Skeletal muscle cell (primary cell): ENCODE results near the gene BICRAL.
"Not testable (repeated sequence)": the region's sequence is repeated elsewhere in the genome, so short reads cannot be mapped to it uniquely, and the experiment has no call there.

ENCODE experiments used
- DNase-seq: peaks from one replicate; pipeline ENCODE4 v3.0.0-alpha.2; 2010; ENCODE audit warnings: low read depth
- H3K4me3 ChIP-seq: 2 replicates; pipeline ENCODE4 v1.5.1; 2011; ENCODE audit warnings: low read depth, mild to moderate bottlenecking, control low read depth, low read length, moderate library complexity

The BICRAL gene

DNA sequence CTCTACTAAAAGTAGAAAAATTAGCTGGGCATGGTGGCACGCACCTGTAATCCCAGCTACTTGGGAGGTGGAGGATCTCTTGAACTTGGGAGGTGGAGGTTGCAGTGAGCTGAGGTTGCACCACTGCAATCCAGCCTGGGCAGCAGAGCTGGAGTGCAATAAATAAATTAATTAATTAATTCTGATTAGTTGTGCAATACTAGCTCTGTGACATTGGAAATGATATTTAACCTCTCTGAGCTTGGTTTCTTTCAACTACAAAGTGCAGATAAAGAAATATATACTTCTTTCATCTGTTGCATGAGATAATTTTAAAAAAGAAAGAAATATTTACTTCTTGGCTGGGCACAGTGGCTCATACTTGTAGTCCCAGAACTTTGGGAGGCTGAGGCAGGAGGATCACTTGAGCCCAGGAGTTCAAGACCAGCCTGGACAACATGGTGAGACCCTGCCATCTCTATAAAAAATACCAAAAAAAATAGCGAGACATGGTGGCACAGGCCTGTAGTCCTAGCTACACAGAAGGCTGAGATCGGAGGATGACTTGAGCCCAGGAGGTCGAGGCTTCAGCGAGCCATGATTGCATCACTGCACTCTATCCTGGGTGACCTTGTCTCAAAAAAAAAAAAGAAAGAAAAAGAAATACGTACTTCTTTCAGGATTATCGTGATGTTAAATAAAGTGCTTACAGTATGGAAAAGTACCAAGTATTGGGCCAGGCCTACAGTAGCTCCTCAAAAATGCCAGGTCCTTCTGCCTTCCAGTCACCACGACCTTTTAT, 20.4 kb upstream of the BICRAL start:
- H3K4me3 ChIP-seq: no peak overlapping the region
- DNase-seq: no peak

GRCh38 chr6:42762426-42762859, 19.4 kb upstream of the BICRAL start:
- DNase-seq: no peak

GRCh38 chr6:42762950-42763349, 18.9 kb upstream of the BICRAL start:
- no peak overlapping the region for H3K4me3 ChIP-seq
- DNase-seq: no peak

More at GRCh38 chr6:42762426-42762859, 19.4 kb upstream of the BICRAL start:
- H3K4me3 ChIP-seq: no peak overlapping the region

DNA sequence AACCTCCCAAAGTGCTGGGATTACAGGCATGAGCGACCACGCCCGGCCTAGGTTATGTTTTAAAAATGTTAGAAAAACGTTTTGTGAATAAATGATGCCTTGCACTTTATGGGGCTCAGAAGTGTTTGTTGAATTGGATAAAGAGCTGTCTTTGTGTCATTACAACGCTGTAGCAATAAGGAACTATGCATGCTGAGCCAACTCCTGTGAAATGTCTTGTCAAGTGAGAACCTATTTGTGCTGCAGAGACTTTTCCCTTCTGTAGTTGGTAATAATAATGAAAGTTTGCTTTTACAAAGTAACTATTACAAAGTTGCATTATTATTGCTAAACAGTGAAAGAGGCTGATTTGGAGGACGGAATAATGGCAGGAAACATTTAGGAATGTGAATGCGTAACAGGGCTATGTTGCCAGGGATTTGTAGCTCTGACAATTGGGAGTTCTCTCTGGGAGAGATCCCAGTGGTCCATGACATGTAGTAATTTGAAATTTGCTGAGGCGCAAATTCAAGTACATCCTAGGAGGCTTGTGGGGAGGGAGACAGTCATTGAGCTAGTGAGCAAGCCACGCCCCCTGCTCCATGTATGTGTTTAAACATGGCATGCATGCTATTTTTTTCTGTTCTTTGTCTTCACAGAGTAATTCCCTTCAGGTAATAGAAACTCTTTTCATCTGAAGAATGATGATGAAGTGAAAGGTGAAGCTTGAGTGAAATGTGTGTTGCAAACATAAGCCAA, 16.8 kb upstream of the BICRAL start:
- H3K4me3 ChIP-seq: no peak overlapping the region
- DNase-seq: no peak

- DNase-seq: peak; percentile 27
- H3K4me3 ChIP-seq: no peak overlapping the region
These were observed 15.6 kb upstream of the BICRAL start for GRCh38 chr6:42766163-42766670.

DNA sequence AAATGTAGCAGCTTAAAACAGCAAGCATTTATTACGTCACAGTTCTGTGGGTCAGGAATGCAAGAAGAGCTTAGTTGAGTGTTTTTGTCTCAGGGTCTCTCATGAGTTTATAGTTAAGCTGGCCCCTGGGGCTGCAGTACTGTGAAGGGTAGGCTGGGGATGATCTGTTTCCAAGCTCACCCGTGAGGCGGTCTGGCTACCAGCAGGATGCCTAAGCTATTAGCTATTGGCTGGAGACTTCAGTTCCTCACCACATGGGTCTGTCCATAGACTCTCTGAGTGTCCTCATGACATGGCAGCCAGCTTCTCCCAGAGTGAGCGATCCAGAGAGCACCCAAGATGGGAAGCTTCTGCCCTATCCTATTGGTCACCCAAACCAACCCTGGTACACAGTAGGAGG, 12.8 kb upstream of the BICRAL start:
- no peak for DNase-seq
- H3K4me3 ChIP-seq: no peak overlapping the region

- H3K4me3 ChIP-seq: no peak overlapping the region
- DNase-seq: no peak
These were observed 12.0 kb upstream of the BICRAL start for GRCh38 chr6:42769836-42770235.

GRCh38 chr6:42771741-42772100, 10.1 kb upstream of the BICRAL start:
- no peak for DNase-seq
- H3K4me3 ChIP-seq: no peak overlapping the region

- no peak overlapping the region for H3K4me3 ChIP-seq
- no peak for DNase-seq
These were observed 7.7 kb upstream of the BICRAL start for GRCh38 chr6:42774201-42774600.

- H3K4me3 ChIP-seq, DNase-seq: not testable (repeated sequence)
These were observed 6.9 kb upstream of the BICRAL start for GRCh38 chr6:42774821-42775487.

DNA sequence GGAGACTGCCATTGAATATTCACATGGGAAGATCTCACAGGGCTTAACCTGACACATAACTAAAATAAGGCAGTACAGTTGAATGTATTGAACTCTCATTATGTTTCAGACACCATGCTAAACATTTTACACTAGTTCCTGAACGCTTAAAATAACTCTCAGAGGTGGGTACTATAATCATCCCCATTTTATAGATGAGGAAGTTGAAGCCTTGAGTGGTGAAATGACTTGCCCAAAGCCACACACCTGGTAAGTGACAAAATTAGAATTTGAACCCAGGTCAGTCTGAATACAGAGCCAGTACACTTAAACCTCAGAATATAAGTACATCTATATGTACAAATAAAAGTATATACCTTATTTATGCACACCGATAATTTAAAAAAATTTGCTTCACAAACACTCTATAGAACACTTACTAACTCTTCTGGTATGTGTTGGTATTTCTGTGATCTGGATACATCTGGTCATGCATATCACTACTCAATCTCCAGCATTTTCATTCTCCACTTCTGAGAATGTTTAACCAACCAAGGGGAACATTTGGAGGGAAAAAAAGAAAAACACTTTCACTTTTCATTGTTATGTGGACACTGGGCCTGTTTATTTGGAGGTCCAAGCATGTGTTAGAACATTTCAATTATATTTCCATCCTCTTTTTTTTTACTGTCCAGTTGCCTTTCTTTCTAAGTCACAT, 4.6 kb upstream of the BICRAL start:
- H3K4me3 ChIP-seq: no peak overlapping the region
- peak; percentile 23 for DNase-seq

DNA sequence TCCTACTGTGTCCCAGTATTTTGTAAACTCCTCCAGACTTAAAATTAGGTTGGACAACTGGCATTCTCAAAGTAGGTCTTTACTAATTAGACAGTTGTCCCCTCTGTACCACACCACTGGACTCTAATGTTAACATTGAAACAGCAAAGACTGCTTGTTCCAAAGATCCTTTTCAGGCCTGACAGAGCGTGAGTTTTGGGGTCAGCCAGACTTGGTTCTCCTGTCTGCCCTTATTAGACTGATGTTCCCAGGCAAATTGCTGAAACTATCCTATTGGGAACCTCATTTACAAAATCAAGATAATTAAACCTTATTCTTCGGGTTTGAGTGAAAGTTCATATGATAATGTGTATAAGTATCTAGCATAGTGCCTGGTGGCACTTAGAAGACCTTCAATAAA, 3.7 kb upstream of the BICRAL start:
- no peak overlapping the region for H3K4me3 ChIP-seq
- DNase-seq: no peak

DNA sequence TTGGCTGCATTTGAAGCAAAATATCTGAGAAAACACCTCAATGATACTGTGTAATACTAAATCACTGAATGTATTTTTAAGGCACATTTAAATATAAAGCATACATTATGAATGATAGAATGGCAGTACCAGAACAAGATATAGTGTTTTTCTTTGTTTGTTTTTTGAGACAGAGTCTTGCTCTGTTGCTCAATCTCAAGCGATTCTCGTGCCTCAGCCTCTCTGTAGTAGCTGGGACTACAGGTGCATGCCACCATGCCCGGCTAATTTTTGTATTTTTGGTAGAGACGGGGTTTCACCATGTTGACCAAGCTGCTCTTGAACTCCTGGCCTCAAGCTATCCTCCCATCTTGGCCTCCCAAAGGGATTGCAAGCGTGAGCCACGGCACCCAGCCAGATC, 2.3 kb upstream of the BICRAL start:
- DNase-seq: no peak
- no peak overlapping the region for H3K4me3 ChIP-seq

GRCh38 chr6:42781546-42781795, 381 bp upstream of the BICRAL start:
- DNase-seq: no peak
- peak overlapping the region; percentile 80 for H3K4me3 ChIP-seq

DNA sequence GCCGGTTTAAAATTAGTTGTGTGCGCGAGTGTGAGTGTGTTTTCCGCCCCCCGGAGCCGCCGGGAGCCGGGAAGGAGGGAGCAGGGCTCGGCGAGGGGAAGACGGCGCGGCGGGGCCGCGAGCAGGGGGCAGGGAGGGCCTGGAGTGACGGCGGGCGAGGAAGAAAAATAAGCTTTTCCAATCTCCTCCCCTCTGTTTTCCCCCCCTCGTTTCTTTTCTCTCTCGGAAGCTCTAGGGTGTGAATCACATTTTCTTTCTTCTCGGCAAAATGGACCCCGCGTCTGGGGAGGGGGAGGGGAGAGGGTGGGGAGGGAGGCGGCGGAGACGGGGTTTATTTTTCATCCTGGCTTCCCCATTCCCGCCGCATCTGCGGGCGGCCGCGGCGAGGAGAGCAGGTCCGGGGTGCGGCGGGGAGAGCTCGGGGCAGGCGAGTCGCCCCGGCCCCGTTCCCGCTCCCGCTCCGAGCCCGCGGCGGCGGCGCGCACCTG, 881 bp downstream of the BICRAL start:
- peak overlapping the region; percentile 80 for H3K4me3 ChIP-seq
- DNase-seq: peak; percentile 77

DNA sequence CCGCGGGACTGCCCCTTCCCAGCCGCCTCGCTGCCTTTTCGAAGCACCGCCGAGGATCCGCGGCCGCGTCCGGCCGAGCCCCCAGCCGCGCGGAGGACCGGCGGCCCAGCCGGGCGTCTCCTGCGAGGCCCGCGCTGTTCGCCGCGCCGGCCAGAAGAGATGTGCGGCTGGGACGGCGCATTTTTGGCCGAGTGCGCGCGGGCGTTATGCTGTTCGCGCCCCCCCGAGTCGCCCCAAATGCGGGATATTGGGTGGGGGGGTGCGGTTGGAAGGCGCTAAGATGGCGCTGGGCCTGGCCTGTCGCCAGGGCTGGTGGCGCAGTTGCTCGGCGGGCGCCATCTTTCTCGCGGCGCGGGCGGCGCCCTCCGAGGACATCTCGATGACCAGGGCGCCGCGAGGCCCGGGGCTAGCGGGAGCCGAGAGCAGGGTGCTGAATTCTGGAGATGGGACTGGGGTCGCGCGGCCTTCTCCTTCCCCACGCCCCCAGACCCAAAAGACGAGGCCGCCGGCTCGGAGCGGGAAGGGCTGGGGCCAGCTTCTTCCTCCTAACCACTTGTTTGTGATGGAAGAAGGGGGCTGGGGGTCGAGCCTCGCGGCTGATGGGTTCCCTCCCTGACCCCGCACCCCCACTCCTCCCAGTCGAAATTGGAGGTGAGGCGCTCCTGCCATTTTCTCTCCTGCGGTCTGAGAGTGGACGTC, 1.5 kb downstream of the BICRAL start:
- peak overlapping the region; percentile 80 for H3K4me3 ChIP-seq
- peak; percentile 21 for DNase-seq

DNA sequence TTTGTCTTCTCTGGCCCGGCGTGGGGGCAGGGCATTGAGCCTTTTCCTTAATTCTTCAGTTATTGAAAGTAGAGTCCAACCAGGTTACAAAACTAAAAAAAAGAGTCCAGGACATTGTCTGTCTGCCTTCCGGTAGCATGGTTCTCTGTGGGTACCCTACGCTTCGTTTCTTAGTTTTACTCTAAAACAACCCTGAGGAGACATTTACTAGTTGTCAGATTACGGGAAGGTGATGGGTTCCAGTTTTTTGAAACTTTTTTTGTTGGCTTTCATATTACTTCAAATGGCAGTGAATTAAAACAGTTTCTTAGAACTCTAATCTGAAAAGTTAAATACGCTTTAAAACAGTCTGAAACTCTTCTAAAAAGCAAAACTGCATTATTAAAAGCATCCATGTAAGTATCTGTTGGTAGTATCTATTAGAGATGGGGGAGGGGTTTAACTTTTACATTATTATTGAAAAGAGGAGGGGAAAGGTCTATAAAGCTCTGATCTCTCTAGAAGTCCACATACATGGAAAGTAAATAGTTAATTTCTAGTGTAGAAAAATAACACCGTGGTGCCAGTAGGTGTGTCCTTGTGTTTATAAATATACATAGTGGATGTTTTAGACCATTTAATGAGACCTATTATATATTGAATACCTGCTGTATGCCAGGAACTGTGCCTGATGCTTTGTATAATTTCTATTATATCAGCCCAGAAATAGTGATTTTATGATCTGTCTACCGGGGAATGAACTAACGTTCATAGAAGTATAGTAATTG, 2.2 kb downstream of the BICRAL start:
- H3K4me3 ChIP-seq: peak overlapping the region; percentile 80
- no peak for DNase-seq

GRCh38 chr6:42784717-42785498, 3.1 kb downstream of the BICRAL start:
- peak overlapping the region; percentile 80 for H3K4me3 ChIP-seq
- no peak for DNase-seq
